Activated CD8-positive, alpha-beta memory T cell treated with anti-CD3 and anti-CD28 coated beads, Interleukin-2, amount 50 U/mL, for 4 hours (primary cell): ENCODE results near the gene PXK.
"Not testable (repeated sequence)": the region's sequence is repeated elsewhere in the genome, so short reads cannot be mapped to it uniquely, and the experiment has no call there.

Experiments
- DNase-seq: peaks from one replicate; pipeline ENCODE4 v3.0.0-alpha.2; 2020

Gene PXK

GRCh38 chr3:58332575-58333188 lies at the start of gene PXK:
TSS of gene PXK (plus strand) at chr3:58332892. CDS start at chr3:58332989, 97 bp downstream.
- DNase-seq = peak; percentile 81

GRCh38 chr3:58285334-58285733 lies 47.4 kb upstream of the PXK start:
- no peak for DNase-seq

GRCh38 chr3:58287354-58287753 lies 45.3 kb upstream of the PXK start:
- DNase-seq = no peak

GRCh38 chr3:58288011-58288728 lies 44.5 kb upstream of the PXK start:
- no peak for DNase-seq

- DNase-seq = not testable (repeated sequence)
Measured at GRCh38 chr3:58288964-58289613, 43.6 kb upstream of the PXK start.

GRCh38 chr3:58290446-58290845 lies 42.2 kb upstream of the PXK start:
- DNase-seq = not testable (repeated sequence)

- no peak for DNase-seq
Measured at GRCh38 chr3:58291671-58292338, 40.9 kb upstream of the PXK start.

- DNase-seq = no peak
Measured at GRCh38 chr3:58292866-58293265, 39.8 kb upstream of the PXK start.

- no peak for DNase-seq
Measured at GRCh38 chr3:58293516-58293915, 39.2 kb upstream of the PXK start.

- DNase-seq = no peak
Measured at GRCh38 chr3:58296269-58296668, 36.4 kb upstream of the PXK start.

- no peak for DNase-seq
Measured at GRCh38 chr3:58296843-58297242, 35.8 kb upstream of the PXK start.

GRCh38 chr3:58298190-58298589 lies 34.5 kb upstream of the PXK start:
- DNase-seq = no peak

GRCh38 chr3:58299075-58299474 lies 33.6 kb upstream of the PXK start:
- no peak for DNase-seq

GRCh38 chr3:58299839-58300516 lies 32.7 kb upstream of the PXK start:
- no peak for DNase-seq

GRCh38 chr3:58305882-58306711 lies 26.6 kb upstream of the PXK start, which contains the start of the genes HTD2 and RPP14:
TSS of gene HTD2 (plus strand) at chr3:58306520. CDS start at chr3:58317614, 11,094 bp downstream.
TSS of gene RPP14 (plus strand) at chr3:58306245. CDS start at chr3:58310330, 4,085 bp downstream.
- peak; percentile 99 for DNase-seq

- DNase-seq = peak; percentile 27
Measured at GRCh38 chr3:58307639-58308215, 25.0 kb upstream of the PXK start.

- no peak for DNase-seq
Measured at GRCh38 chr3:58308728-58309127, 24.0 kb upstream of the PXK start.

- DNase-seq = no peak
Measured at GRCh38 chr3:58317811-58318210, 14.9 kb upstream of the PXK start.

- no peak for DNase-seq
Measured at GRCh38 chr3:58321791-58322190, 10.9 kb upstream of the PXK start.

GRCh38 chr3:58322793-58323192 lies 9.9 kb upstream of the PXK start:
- no peak for DNase-seq
